ENCODE results near the gene GJA3.

Gene GJA3

DNA sequence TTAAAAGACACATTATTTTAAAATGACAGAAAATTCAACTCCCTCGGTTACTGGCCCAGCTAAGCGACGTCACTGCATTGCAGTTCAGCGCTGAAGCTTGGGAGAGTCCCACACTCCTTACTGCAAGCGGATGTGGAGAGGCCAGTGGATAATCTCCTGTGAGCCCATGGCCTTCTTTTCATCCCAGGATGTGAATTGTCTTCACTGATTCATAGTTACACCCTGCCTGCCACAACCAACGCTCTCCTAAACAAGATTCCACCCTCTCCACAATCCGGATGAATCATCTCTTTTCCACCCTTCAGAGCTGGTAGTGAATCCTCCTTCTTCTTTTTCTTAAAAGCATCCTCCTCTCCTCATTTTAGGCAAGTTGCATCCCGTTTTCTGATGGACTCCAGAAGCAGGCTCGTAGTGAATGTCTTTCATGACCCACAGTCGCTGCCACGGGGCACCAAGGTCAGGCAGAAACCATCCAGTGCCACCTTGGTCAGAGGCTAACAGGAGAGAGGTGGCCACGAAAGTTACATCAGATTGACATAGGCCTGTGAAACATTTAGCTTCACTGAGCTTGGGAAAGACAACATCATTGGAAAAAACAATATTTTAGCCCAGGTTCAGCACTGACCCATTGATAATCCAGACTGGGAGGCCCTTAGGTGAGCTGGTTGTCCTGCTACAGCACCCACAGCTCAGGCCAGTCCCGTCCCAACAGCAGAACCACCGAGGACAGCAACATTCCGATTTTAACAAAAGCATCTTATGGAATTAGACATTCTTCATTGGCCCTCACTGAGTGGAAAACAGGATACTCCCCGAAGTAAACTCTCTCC, 29.8 kb upstream of the GJA3 start:
- Histone ChIP-seq H3K27ac (ENCODE audit: insufficient read depth in 1 of 2, low read depth in 1 of 2, low read length in 2 of 2, poor library complexity in 1 of 2, severe bottlenecking in 2 of 2) (no peak overlapping the region), H3K4me3 (ENCODE audit: control insufficient read depth in 1 of 7, extremely low read depth in 1 of 7, insufficient read depth in 4 of 7, low read depth in 2 of 7, low read length in 6 of 7) (no peak overlapping the region), H3K36me3 (ENCODE audit: control insufficient read depth in 4 of 4, insufficient read depth in 4 of 4, low read length in 3 of 4) (no peaks in the 10 kb centered on the region), H3K9me3 (ENCODE audit: control extremely low read depth in 1 of 5, control insufficient read depth in 4 of 5, insufficient read depth in 2 of 5, low read depth in 1 of 5, low read length in 4 of 5) (peaks cover 0 to 3% (median 0%) of the 10 kb centered on the region in 5 experiments), H3K4me1 (ENCODE audit: control extremely low read depth in 1 of 4, control insufficient read depth in 4 of 4, insufficient read depth in 4 of 4, low read length in 3 of 4) (peaks cover 2 to 34% (median 26%) of the 10 kb centered on the region in 4 experiments), H3K27me3 (replicated peaks in 2 of 5; ENCODE audit: control insufficient read depth in 4 of 5, insufficient read depth in 5 of 5, low read length in 4 of 5) (peaks cover 9 to 65% (median 30%) of the 10 kb centered on the region in 5 experiments)
- POLR2A ChIA-PET = no interaction called here
- 94% methylated on average over 16 of the region's 16 CpGs for WGBS (ENCODE audit: insufficient coverage)
- DNase-seq = no peak
- CTCF ChIA-PET = interaction anchor here (0.8 to 2.6 kb wide), 7 partner anchors 8 to 303 kb away, joined by 3 to 10 read pairs (median 3); no protein-coding TSS in a partner anchor

DNA sequence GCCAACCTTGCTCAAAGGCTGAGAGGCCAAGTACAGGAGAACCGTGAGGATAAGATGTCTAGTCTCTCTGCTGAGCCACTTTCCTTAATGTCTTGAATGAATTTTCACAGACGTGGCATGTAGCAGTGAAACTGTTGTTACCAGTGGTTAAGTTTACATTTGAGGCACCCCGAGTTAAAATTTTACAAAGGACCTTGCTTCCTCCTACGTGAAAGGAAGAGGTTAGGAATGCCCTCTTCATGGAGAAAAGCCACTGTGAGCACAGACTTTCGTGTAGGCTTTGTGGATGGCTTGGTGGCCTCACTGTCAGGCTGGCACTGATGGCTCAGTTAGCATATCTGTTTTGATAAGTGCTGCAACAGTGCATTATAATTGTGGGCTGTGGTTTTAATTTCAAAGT, 29.2 kb upstream of the GJA3 start:
- peaks cover 7 to 59% (median 28%) of the 10 kb centered on the region in 5 experiments for H3K27me3 ChIP-seq (replicated peaks in 2 of 5; ENCODE audit: control insufficient read depth in 4 of 5, insufficient read depth in 5 of 5, low read length in 4 of 5)
- DNase-seq = no peak
- no peak overlapping the region for H3K27ac ChIP-seq (ENCODE audit: insufficient read depth in 1 of 2, low read depth in 1 of 2, low read length in 2 of 2, poor library complexity in 1 of 2, severe bottlenecking in 2 of 2)
- H3K36me3 ChIP-seq (ENCODE audit: control insufficient read depth in 4 of 4, insufficient read depth in 4 of 4, low read length in 3 of 4) = no peaks in the 10 kb centered on the region
- 93% methylated on average over 5 of the region's 5 CpGs for WGBS (ENCODE audit: insufficient coverage)
- CTCF ChIA-PET = interaction anchor here (1.1 to 2.6 kb wide), 4 partner anchors 8 to 304 kb away, joined by 3 to 10 read pairs (median 4); no protein-coding TSS in a partner anchor
- peaks cover 2 to 34% (median 26%) of the 10 kb centered on the region in 4 experiments for H3K4me1 ChIP-seq (ENCODE audit: control extremely low read depth in 1 of 4, control insufficient read depth in 4 of 4, insufficient read depth in 4 of 4, low read length in 3 of 4)
- peaks cover 0 to 3% (median 0%) of the 10 kb centered on the region in 5 experiments for H3K9me3 ChIP-seq (ENCODE audit: control extremely low read depth in 1 of 5, control insufficient read depth in 4 of 5, insufficient read depth in 2 of 5, low read depth in 1 of 5, low read length in 4 of 5)
- POLR2A ChIA-PET = no interaction called here
- H3K4me3 ChIP-seq (ENCODE audit: control insufficient read depth in 1 of 7, extremely low read depth in 1 of 7, insufficient read depth in 4 of 7, low read depth in 2 of 7, low read length in 6 of 7) = no peak overlapping the region

DNA sequence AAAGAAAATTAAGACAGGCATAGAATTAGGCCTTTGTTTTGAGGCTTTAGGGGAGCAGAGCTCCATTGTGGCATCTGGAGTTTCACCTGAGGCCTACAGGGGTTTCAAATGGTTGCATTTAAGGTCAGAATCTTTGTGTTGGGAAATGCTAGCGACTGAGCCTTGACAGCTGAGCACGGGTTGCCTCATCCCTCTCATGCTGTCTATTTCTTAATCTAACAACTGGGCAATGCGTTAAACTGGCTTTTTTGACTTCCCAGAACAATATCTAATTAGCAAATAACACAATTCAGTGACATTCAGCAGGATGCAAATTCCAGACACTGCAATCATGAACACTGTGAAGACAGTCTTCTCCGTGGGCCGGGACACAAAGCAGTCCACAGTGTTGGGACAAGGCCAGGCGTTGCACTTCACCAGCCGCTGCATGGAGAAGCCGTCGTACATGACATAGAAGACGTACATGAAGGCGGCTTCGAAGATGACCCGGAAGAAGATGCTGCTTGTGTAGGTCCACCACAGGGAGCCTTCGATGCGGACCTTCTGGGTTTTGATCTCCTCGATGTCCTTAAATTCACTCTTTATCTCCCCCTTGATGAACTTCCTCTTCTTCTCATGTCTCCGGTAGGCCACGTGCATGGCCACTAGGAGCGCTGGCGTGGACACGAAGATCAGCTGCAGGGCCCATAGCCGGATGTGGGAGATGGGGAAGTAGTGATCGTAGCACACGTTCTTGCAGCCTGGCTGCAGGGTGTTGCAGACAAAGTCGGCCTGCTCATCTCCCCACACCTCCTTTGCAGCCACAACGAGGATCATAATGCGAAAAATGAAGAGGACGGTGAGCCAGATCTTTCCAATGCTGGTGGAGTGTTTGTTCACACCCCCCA, 28.1 kb upstream of the GJA3 start:
- POLR2A ChIA-PET = no interaction called here

DNA sequence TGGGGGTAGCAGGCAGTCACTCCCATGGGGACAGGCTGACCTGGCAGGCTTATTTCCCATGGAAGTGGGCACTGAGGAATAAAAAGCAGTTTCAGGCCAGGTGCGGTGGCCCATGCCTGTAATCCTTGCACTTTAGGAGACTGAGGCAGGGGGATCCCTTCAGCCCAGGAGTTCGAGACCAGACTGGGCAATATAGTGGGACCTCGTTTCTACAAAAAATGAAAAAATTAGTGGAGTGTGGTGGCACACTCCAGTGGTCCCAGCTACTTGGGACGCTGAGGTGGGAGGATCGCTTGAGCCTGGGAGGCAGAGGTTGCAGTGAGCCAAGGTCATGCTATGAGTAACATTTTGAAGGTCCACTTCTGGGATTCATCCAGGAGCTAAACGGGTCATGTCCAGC, 25.9 kb upstream of the GJA3 start:
- DNase-seq = no peak
- Histone ChIP-seq H3K27me3 (replicated peaks in 2 of 5; ENCODE audit: control insufficient read depth in 4 of 5, insufficient read depth in 5 of 5, low read length in 4 of 5) (peaks cover 0 to 27% (median 13%) of the 10 kb centered on the region in 5 experiments), H3K36me3 (ENCODE audit: control insufficient read depth in 4 of 4, insufficient read depth in 4 of 4, low read length in 3 of 4) (no peaks in the 10 kb centered on the region), H3K9me3 (ENCODE audit: control extremely low read depth in 1 of 5, control insufficient read depth in 4 of 5, insufficient read depth in 2 of 5, low read depth in 1 of 5, low read length in 4 of 5) (peaks cover 0 to 3% (median 0%) of the 10 kb centered on the region in 5 experiments), H3K4me1 (ENCODE audit: control extremely low read depth in 1 of 4, control insufficient read depth in 4 of 4, insufficient read depth in 4 of 4, low read length in 3 of 4) (peaks cover 1 to 5% (median 2%) of the 10 kb centered on the region in 4 experiments), H3K27ac (ENCODE audit: insufficient read depth in 1 of 2, low read depth in 1 of 2, low read length in 2 of 2, poor library complexity in 1 of 2, severe bottlenecking in 2 of 2) (no peak overlapping the region), H3K4me3 (ENCODE audit: control insufficient read depth in 1 of 7, extremely low read depth in 1 of 7, insufficient read depth in 4 of 7, low read depth in 2 of 7, low read length in 6 of 7) (no peak overlapping the region)
- 54% methylated on average over 3 of the region's 6 CpGs for WGBS (ENCODE audit: insufficient coverage)
- POLR2A ChIA-PET = no interaction called here
- CTCF ChIA-PET = interaction anchor here (0.6 to 2.1 kb wide), 7 partner anchors 8 to 305 kb away, joined by 3 to 6 read pairs (median 3); no protein-coding TSS in a partner anchor

More for the DNA sequence above, 28.1 kb upstream of the GJA3 start:
- peaks cover 0 to 3% (median 0%) of the 10 kb centered on the region in 5 experiments for H3K9me3 ChIP-seq (ENCODE audit: control extremely low read depth in 1 of 5, control insufficient read depth in 4 of 5, insufficient read depth in 2 of 5, low read depth in 1 of 5, low read length in 4 of 5)
- H3K36me3 ChIP-seq (ENCODE audit: control insufficient read depth in 4 of 4, insufficient read depth in 4 of 4, low read length in 3 of 4) = no peaks in the 10 kb centered on the region
- peak; percentile 62 to 89 (median 87) for DNase-seq
- CTCF ChIA-PET = interaction anchor here (1.1 to 2.1 kb wide), 4 partner anchors 8 to 17 kb away, joined by 3 to 6 read pairs (median 4); no protein-coding TSS in a partner anchor
- peaks cover 0 to 47% (median 27%) of the 10 kb centered on the region in 5 experiments for H3K27me3 ChIP-seq (replicated peaks in 2 of 5; ENCODE audit: control insufficient read depth in 4 of 5, insufficient read depth in 5 of 5, low read length in 4 of 5)
- H3K4me1 ChIP-seq (ENCODE audit: control extremely low read depth in 1 of 4, control insufficient read depth in 4 of 4, insufficient read depth in 4 of 4, low read length in 3 of 4) = peaks cover 2 to 26% (median 22%) of the 10 kb centered on the region in 4 experiments
- H3K4me3 ChIP-seq (ENCODE audit: control insufficient read depth in 1 of 7, extremely low read depth in 1 of 7, insufficient read depth in 4 of 7, low read depth in 2 of 7, low read length in 6 of 7) = no peak overlapping the region
- WGBS (ENCODE audit: insufficient coverage) = 86% methylated on average over 20 of the region's 28 CpGs
- H3K27ac ChIP-seq (ENCODE audit: insufficient read depth in 1 of 2, low read depth in 1 of 2, low read length in 2 of 2, poor library complexity in 1 of 2, severe bottlenecking in 2 of 2) = no peak overlapping the region

DNA sequence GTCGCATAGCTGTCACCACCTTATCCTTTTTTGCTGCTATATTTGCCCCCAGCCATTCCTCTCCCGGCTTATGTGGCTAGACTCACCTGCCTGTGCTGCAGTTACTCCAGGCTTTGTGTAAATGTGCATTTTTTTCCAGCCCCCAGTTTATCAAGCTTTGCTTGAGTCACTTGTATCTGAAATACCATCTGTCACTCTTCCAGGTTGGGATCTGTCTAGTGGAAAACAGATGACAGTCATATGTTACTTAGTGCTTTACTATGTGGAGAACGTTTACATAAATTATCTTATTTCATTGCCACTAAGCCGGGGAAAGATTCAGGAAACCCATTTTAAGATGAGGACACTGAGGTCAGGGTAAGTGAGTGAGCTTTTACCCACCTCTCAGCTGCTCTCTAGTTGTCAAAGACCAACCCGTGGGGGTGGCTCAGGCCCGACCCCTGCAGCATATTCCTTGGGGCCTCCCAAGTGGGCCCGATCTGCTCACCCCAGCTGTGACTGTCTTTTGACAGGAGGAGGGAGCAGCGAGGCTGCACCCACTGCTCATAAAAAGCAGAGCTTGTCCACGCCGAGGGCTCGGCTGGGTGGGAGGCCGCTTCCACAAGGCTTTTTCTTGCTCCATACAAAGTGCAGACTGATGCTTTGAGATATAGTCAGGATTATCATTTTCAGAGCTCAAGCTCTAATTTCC, 24.7 kb upstream of the GJA3 start:
- POLR2A ChIA-PET = no interaction called here
- H3K27me3 ChIP-seq (replicated peaks in 2 of 5; ENCODE audit: control insufficient read depth in 4 of 5, insufficient read depth in 5 of 5, low read length in 4 of 5) = peaks cover 0 to 16% (median 4%) of the 10 kb centered on the region in 5 experiments
- 85% methylated on average over 11 of the region's 12 CpGs for WGBS (ENCODE audit: insufficient coverage)

DNA sequence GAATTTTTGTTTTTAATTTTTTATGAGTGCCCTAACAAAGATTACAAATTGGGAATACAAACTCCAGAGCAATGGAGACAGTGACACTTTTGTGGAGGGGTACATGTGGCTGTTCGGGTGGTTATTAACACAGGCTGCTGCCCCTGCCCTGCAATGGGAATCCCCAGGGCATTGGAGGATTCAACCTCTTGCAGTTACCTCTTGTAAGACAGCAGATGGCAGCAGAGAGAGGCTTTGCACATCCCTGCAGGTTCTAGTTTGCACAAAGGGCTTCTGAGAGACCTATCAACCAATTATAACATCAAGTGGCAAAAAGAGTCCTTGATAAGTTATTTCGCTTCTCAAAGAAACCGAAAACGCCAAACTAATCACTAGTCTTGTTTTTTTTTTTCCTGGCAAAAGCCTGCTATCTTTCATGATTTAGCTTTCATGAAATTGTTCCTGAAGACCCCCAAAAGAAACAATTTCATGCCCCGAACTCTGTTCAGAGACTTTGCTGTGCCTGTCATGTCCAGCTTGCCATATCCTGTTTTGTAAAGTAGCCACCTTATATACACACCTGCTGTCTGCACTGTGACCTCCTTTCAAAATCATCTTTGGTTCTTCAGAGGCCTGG, 21.5 kb upstream of the GJA3 start:
- H3K27me3 ChIP-seq (replicated peaks in 2 of 5; ENCODE audit: control insufficient read depth in 4 of 5, insufficient read depth in 5 of 5, low read length in 4 of 5) = peaks cover 0 to 27% (median 23%) of the 10 kb centered on the region in 5 experiments
- peaks cover 0 to 3% (median 0%) of the 10 kb centered on the region in 4 experiments for H3K4me1 ChIP-seq (ENCODE audit: control extremely low read depth in 1 of 4, control insufficient read depth in 4 of 4, insufficient read depth in 4 of 4, low read length in 3 of 4)
- no peak overlapping the region for H3K4me3 ChIP-seq (ENCODE audit: control insufficient read depth in 1 of 7, extremely low read depth in 1 of 7, insufficient read depth in 4 of 7, low read depth in 2 of 7, low read length in 6 of 7)
- POLR2A ChIA-PET = no interaction called here
- CTCF ChIA-PET = interaction anchor here (0.9 to 2.1 kb wide), 8 partner anchors 9 to 647 kb away, joined by 3 to 10 read pairs (median 4); no protein-coding TSS in a partner anchor
- WGBS (ENCODE audit: insufficient coverage) = 40% methylated on average over 4 of the region's 5 CpGs
- no peaks in the 10 kb centered on the region for H3K36me3 ChIP-seq (ENCODE audit: control insufficient read depth in 4 of 4, insufficient read depth in 4 of 4, low read length in 3 of 4)
- no peaks in the 10 kb centered on the region for H3K9me3 ChIP-seq (ENCODE audit: control extremely low read depth in 1 of 5, control insufficient read depth in 4 of 5, insufficient read depth in 2 of 5, low read depth in 1 of 5, low read length in 4 of 5)
- DNase-seq = peak; percentile 74 to 89 (median 83)
- no peak overlapping the region for H3K27ac ChIP-seq (ENCODE audit: insufficient read depth in 1 of 2, low read depth in 1 of 2, low read length in 2 of 2, poor library complexity in 1 of 2, severe bottlenecking in 2 of 2)

More for the DNA sequence above, 24.7 kb upstream of the GJA3 start:
- Histone ChIP-seq H3K9me3 (ENCODE audit: control extremely low read depth in 1 of 5, control insufficient read depth in 4 of 5, insufficient read depth in 2 of 5, low read depth in 1 of 5, low read length in 4 of 5) (peaks cover 0 to 3% (median 0%) of the 10 kb centered on the region in 5 experiments), H3K4me1 (ENCODE audit: control extremely low read depth in 1 of 4, control insufficient read depth in 4 of 4, insufficient read depth in 4 of 4, low read length in 3 of 4) (peaks cover 0 to 2% (median under 1%) of the 10 kb centered on the region in 4 experiments), H3K36me3 (ENCODE audit: control insufficient read depth in 4 of 4, insufficient read depth in 4 of 4, low read length in 3 of 4) (no peaks in the 10 kb centered on the region), H3K27ac (ENCODE audit: insufficient read depth in 1 of 2, low read depth in 1 of 2, low read length in 2 of 2, poor library complexity in 1 of 2, severe bottlenecking in 2 of 2) (no peak overlapping the region), H3K4me3 (ENCODE audit: control insufficient read depth in 1 of 7, extremely low read depth in 1 of 7, insufficient read depth in 4 of 7, low read depth in 2 of 7, low read length in 6 of 7) (no peak overlapping the region)
- CTCF ChIA-PET = interaction anchor here (1.0 to 1.8 kb wide), 4 partner anchors 10 to 298 kb away, joined by 3 to 9 read pairs (median 7); no protein-coding TSS in a partner anchor
- DNase-seq = no peak

All from common myeloid progenitor, CD34-positive (primary cell).